DOHH2 (cell line): ENCODE results near the gene PARVB.

Source experiments
- EZH2phosphoT487 ChIP-seq: fragments of 200-600 bp; sonication (generic); IDR thresholded peaks from 2 replicates; pipeline ENCODE4 v1.6.1; 2017; ENCODE audit warnings: borderline replicate concordance, mild to moderate bottlenecking, antibody characterized with exemption, low read length, moderate library complexity, mixed read lengths
- TF ChIP-seq, protein P1 (sequence below): fragments of 200-600 bp; sonication (generic); IDR thresholded peaks from one replicate; pipeline ENCODE4 v1.5.1; 2014; ENCODE audit warnings: antibody characterized with exemption, mild to moderate bottlenecking, low read depth, low read length; ENCODE audit not compliant: poor library complexity, severe bottlenecking

DNA sequence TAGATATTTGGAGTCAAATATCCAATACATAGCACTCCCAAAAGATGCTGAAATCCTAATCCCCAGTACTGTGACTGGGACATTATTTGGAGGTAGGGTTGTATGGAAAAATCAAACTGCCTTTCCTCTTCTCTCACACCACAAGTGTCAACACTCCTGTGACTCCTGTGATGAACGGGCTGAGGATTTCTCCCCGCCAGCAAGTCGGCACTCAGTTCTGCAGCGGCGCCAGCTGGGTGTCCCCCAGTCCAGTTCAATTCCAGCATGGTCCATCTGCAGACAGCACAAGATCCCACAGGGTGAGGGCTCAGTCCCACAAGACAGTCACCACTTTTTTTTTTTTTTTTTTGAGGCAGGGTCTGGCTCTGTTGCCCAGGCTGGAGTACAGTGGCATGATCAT is 4.3 kb upstream of the PARVB start:
- TF ChIP-seq, protein P1, sequence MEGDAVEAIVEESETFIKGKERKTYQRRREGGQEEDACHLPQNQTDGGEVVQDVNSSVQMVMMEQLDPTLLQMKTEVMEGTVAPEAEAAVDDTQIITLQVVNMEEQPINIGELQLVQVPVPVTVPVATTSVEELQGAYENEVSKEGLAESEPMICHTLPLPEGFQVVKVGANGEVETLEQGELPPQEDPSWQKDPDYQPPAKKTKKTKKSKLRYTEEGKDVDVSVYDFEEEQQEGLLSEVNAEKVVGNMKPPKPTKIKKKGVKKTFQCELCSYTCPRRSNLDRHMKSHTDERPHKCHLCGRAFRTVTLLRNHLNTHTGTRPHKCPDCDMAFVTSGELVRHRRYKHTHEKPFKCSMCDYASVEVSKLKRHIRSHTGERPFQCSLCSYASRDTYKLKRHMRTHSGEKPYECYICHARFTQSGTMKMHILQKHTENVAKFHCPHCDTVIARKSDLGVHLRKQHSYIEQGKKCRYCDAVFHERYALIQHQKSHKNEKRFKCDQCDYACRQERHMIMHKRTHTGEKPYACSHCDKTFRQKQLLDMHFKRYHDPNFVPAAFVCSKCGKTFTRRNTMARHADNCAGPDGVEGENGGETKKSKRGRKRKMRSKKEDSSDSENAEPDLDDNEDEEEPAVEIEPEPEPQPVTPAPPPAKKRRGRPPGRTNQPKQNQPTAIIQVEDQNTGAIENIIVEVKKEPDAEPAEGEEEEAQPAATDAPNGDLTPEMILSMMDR = no peak
- TF ChIP-seq EZH2phosphoT487 = no peak
